ENCODE results near the gene SCYL2.

DNA sequence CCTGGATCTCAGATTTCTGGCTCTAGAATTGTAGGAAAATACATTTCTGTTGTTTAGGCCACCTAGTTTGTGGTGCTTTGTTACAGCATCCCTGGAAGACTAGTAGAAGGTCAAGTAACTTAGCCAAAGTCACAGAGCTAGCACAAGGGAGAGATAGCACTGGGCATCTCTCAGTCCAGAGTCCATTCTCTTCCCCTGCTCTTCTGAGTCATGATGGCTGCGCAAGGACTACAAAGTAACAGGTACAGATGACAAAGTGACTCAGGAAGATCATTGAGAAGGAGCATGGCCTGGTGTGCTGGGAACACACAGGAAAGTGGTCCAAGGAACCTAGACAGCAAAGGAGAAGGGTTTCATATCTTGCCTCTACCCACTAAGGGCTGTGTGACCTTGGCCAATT lies 109.2 kb downstream of the SCYL2 start:
- TF ChIP-seq POLR2A (IDR thresholded peaks at IDR 0.05; ENCODE audit: low read length) (no peak), GATA1 (IDR thresholded peaks at IDR 0.05; ENCODE audit: low read depth, low read length) (no peak)
